Gastrocnemius medialis (tissue), 4 donors: Measurements from ENCODE around the gene LGALS9. TPM values are rescaled to one million over a fixed set of nuclear protein-coding genes. Genes with fewer than 3 reads are reported as not detected.

Source experiments
- ATAC-seq, 2 donors: fragments of 150-250 bp; one replicate each; pipeline ENCODE4 v1.9.1; 2016
- DNase-seq, 2 donors: peaks; one replicate each; pipeline ENCODE4 v3.0.0-alpha.2; 2019
- H3K27ac ChIP-seq, 4 donors: fragments of 200-600 bp; sonication (generic); 1 replicate in 1 of 4; 2 replicates in 3 of 4; pipeline ENCODE4 v1.5.1; 2016 to 2018; ENCODE audit warnings: mild to moderate bottlenecking in 2 of 4, moderate library complexity in 1 of 4
- H3K27me3 ChIP-seq, 3 donors: fragments of 200-600 bp; sonication (generic) in 2 of 3; 1 replicate in 1 of 3; 2 replicates in 2 of 3; pipeline versions ENCODE4 v1.5.1 to v1.6.0; 2016 to 2019; ENCODE audit warnings: mild to moderate bottlenecking in 1 of 3, moderate library complexity in 1 of 3
- H3K36me3 ChIP-seq, 2 donors: fragments of 200-600 bp; sonication (generic) in 1 of 2; one replicate each; pipeline ENCODE4 v1.5.1; 2017 to 2018
- H3K4me1 ChIP-seq, 2 donors: fragments of 200-600 bp; sonication (generic) in 1 of 2; one replicate each; pipeline ENCODE4 v1.5.1; 2016 to 2017; ENCODE audit warnings: mild to moderate bottlenecking in 2 of 2
- H3K4me3 ChIP-seq, 4 donors: fragments of 200-600 bp; sonication (generic) in 3 of 4; 1 replicate in 1 of 4; 2 replicates in 3 of 4; pipeline ENCODE4 v1.5.1; 2016 to 2019; ENCODE audit warnings: mild to moderate bottlenecking in 2 of 4
- H3K9me3 ChIP-seq, 3 donors: fragments of 200-600 bp; sonication (generic) in 2 of 3; 1 replicate in 1 of 3; 2 replicates in 2 of 3; pipeline ENCODE4 v1.5.1; 2016 to 2019
- CTCF ChIP-seq, 5 experiments: fragments of 450-650 bp in 3 of 5; fragments of 200-600 bp in 2 of 5; sonication (generic) in 2 of 5; IDR thresholded peaks in 4 of 5; conservative IDR thresholded peaks in 1 of 5; 1 replicate in 4 of 5; 2 replicates in 1 of 5; pipeline ENCODE4 v1.5.1; 2016 to 2019; ENCODE audit warnings: antibody characterized with exemption in 5 of 5, mild to moderate bottlenecking in 3 of 5, moderate library complexity in 3 of 5
- POLR2A ChIP-seq, 2 donors: fragments of 450-650 bp; IDR thresholded peaks; one replicate each; pipeline ENCODE4 v1.6.1; 2017; ENCODE audit warnings: antibody characterized with exemption in 2 of 2, mild to moderate bottlenecking in 2 of 2, moderate library complexity in 2 of 2
- in situ Hi-C, 4 donors: fragments of 200-750 bp; cut with MboI; loops; one replicate each; pipeline versions ENCODE4 v1.15.0 to v1.8.0; 2017; ENCODE audit warnings: low sequenced_read_pairs in 4 of 4
- intact Hi-C: fragments of 100-400 bp; cut with DNase I; formaldehyde crosslinking; loops from one replicate; pipeline ENCODE4 v1.15.1; 2023; ENCODE audit warnings: low total_unique reads
- total RNA-seq, 4 donors: library from RNA; depleted of rRNA; stranded (reverse); fragments of >200 nt; gene quantifications; one replicate each; pipeline versions ENCODE4 v1.1.0 to v1.2.3, GENCODE V29; 2016

LGALS9 gene
- total RNA-seq, result 10 to 100 TPM in 1 of 4 donors, 1 to 10 TPM in 3; 2.4 to 20.3 (median 6.1) TPM

DNA sequence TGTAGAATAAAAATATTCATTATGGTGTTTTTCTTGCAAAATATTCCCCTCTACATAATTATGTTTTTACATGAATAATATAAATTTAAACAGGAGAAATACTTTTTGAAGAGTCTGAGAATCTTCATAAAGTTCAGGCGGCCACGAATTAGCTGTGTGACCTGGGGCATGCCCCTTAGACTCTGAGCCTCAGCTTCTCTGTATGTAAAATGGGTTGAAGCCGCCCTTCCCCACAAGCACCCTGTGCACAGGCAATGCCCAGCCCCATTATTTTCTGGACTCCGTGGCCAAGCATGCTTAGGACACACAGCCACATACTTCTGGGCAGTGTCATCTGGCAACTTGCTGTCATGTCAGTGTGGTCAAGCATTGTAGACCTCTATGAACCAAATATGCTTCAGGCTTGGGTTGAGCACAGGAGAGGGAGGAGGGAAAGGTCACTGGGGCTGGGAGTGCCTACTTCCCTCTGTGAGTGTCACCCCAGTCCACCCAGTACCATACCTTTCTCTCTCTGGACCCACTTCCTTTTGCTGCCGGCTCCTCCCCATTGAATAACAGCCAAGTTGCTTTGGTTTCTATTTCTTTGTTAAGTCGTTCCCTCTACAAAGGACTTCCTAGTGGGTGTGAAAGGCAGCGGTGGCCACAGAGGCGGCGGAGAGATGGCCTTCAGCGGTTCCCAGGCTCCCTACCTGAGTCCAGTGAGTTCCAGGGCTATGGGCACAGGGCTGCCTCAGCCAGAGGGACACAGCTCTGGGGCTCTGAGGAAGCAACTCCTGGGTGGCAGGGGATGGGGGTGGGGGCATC, at the start of gene LGALS9:
TSS of gene LGALS9 (plus strand) at position 582 of the 804 bp plus-strand sequence. CDS start at position 660, 78 bp downstream.
- no peaks in the 10 kb centered on the region for H3K36me3 ChIP-seq
- no peaks in the 10 kb centered on the region for H3K9me3 ChIP-seq
- no peaks in the 10 kb centered on the region for H3K27me3 ChIP-seq
- H3K4me1 ChIP-seq, result peaks cover 26 to 28% of the 10 kb centered on the region in 2 donors
- H3K4me3 ChIP-seq, result peak within 1 kb of the TSS; percentile 17 to 38 (median 26)
- in situ Hi-C loops (no loop called here), intact Hi-C loops (no loop called here)
- H3K27ac ChIP-seq, result peak within 1 kb of the TSS; percentile 49 to 78 (median 65)
- no peak for TF ChIP-seq CTCF (IDR thresholded peaks at IDR 0.05 in 4 of 5, conservative IDR thresholded peaks at IDR 0.05 in 1 of 5)
- TF ChIP-seq POLR2A (IDR thresholded peaks at IDR 0.05), result no peak
- DNase-seq, result peak in 1 of 2 donors; percentile 21
- ATAC-seq, result no peak

- TF ChIP-seq CTCF (IDR thresholded peaks at IDR 0.05 in 4 of 5, conservative IDR thresholded peaks at IDR 0.05 in 1 of 5), result no peak
- no peak for TF ChIP-seq POLR2A (IDR thresholded peaks at IDR 0.05)
- intact Hi-C loops (no loop called here), in situ Hi-C loops (loop anchor here in 1 of 4 donors (25.0 kb wide), 1 partner anchor 95 kb away; no protein-coding TSS in a partner anchor)
- Histone ChIP-seq H3K27me3 (no peaks in the 10 kb centered on the region), H3K36me3 (peaks cover 0 to 30% of the 10 kb centered on the region in 2 donors), H3K4me3 (no peak overlapping the region), H3K4me1 (peaks cover 26 to 46% of the 10 kb centered on the region in 2 donors), H3K9me3 (no peaks in the 10 kb centered on the region), H3K27ac (peak overlapping the region in 3 of 4 donors; percentile 37 to 53 (median 43))
- no peak for DNase-seq
- ATAC-seq, result no peak
Observed at GRCh38 chr17:27582696-27583095, 48.3 kb upstream of the LGALS9 start.

- no peak for TF ChIP-seq CTCF (IDR thresholded peaks at IDR 0.05 in 4 of 5, conservative IDR thresholded peaks at IDR 0.05 in 1 of 5)
- no peak for TF ChIP-seq POLR2A (IDR thresholded peaks at IDR 0.05)
- DNase-seq, result no peak
Observed at GRCh38 chr17:27585153-27585681, 45.8 kb upstream of the LGALS9 start.

GRCh38 chr17:27585792-27586191, 45.2 kb upstream of the LGALS9 start:
- no peak for DNase-seq
- intact Hi-C loops, result no loop called here
- Histone ChIP-seq H3K36me3 (peaks cover 0 to 52% of the 10 kb centered on the region in 2 donors), H3K4me1 (peaks cover 2 to 25% of the 10 kb centered on the region in 2 donors), H3K27ac (no peak overlapping the region), H3K9me3 (no peaks in the 10 kb centered on the region), H3K27me3 (no peaks in the 10 kb centered on the region), H3K4me3 (no peak overlapping the region)
- no peak for ATAC-seq
- TF ChIP-seq CTCF (IDR thresholded peaks at IDR 0.05 in 4 of 5, conservative IDR thresholded peaks at IDR 0.05 in 1 of 5) (no peak), POLR2A (IDR thresholded peaks at IDR 0.05) (no peak)
- in situ Hi-C loops, result loop anchor here in 1 of 4 donors (25.0 kb wide), 1 partner anchor 98 kb away; no protein-coding TSS in a partner anchor

More at GRCh38 chr17:27585153-27585681, 45.8 kb upstream of the LGALS9 start:
- H3K27ac ChIP-seq, result no peak overlapping the region
- H3K27me3 ChIP-seq, result no peaks in the 10 kb centered on the region
- H3K4me3 ChIP-seq, result no peak overlapping the region
- in situ Hi-C loops (loop anchor here in 1 of 4 donors (25.0 kb wide), 1 partner anchor 98 kb away; no protein-coding TSS in a partner anchor), intact Hi-C loops (no loop called here)
- H3K4me1 ChIP-seq, result peaks cover 3 to 25% of the 10 kb centered on the region in 2 donors
- no peak for ATAC-seq
- no peaks in the 10 kb centered on the region for H3K9me3 ChIP-seq
- peaks cover 0 to 52% of the 10 kb centered on the region in 2 donors for H3K36me3 ChIP-seq
